ENCODE results near the gene MMADHC.

DNA sequence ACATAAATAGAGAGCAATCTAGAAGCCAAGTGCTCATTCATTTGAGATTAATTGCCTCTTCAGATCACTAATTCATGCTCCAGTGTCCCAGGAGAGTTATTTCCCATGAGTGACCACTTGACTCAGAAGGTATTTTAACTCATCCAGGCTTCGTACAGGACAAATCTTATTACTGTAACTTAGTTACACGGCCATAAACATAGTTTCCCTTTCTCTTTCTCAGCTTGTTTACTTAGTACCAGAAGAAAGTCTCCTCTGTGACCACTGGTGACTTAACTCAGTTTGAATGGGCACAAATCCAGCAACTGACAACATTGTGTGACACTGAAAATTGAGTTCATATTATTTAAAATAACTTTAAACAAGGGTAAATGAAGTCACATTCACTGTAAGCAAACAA is 25.3 kb downstream of the MMADHC start:
- TF ChIP-seq, protein P1, sequence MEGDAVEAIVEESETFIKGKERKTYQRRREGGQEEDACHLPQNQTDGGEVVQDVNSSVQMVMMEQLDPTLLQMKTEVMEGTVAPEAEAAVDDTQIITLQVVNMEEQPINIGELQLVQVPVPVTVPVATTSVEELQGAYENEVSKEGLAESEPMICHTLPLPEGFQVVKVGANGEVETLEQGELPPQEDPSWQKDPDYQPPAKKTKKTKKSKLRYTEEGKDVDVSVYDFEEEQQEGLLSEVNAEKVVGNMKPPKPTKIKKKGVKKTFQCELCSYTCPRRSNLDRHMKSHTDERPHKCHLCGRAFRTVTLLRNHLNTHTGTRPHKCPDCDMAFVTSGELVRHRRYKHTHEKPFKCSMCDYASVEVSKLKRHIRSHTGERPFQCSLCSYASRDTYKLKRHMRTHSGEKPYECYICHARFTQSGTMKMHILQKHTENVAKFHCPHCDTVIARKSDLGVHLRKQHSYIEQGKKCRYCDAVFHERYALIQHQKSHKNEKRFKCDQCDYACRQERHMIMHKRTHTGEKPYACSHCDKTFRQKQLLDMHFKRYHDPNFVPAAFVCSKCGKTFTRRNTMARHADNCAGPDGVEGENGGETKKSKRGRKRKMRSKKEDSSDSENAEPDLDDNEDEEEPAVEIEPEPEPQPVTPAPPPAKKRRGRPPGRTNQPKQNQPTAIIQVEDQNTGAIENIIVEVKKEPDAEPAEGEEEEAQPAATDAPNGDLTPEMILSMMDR (conservative IDR thresholded peaks at IDR 0.05; ENCODE audit: low read depth, low read length): no peak
- TF ChIP-seq EZH2phosphoT487 (IDR thresholded peaks at IDR 0.05; ENCODE audit: borderline replicate concordance, low read length) (no peak), EZH2 (IDR thresholded peaks at IDR 0.05; ENCODE audit: low read length, unreplicated experiment) (no peak)
